DND-41 (cell line): Measurements from ENCODE around the gene SRL.
"Not testable (repeated sequence)": the region's sequence is repeated elsewhere in the genome, so short reads cannot be mapped to it uniquely, and the experiment has no call there.

ENCODE experiments used
- CTCF ChIP-seq: IDR thresholded peaks from 2 replicates; pipeline ENCODE4 v1.5.1; 2012; ENCODE audit warnings: borderline replicate concordance, low read length, moderate library complexity, mild to moderate bottlenecking; ENCODE audit not compliant: poor library complexity, severe bottlenecking; ENCODE audit errors: extremely low read depth
- EZH2 ChIP-seq: IDR thresholded peaks from 3 replicates; pipeline ENCODE4 v1.6.1; 2012; ENCODE audit warnings: borderline replicate concordance, low read depth, mild to moderate bottlenecking, moderate library complexity, low read length, inconsistent platforms; ENCODE audit not compliant: severe bottlenecking

- TF ChIP-seq CTCF, EZH2: not testable (repeated sequence)
These were observed 88.5 kb downstream of the SRL start for GRCh38 chr16:4153364-4153763.
